PC-3 (cell line): ENCODE results near the gene ZNF33B. TPM values are rescaled to one million over a fixed set of nuclear protein-coding genes. Genes with fewer than 3 reads are reported as not detected.
A peak's percentile ranks its signal among the peaks of the same experiment; 100 is the strongest.
"Not testable (repeated sequence)": the region's sequence is repeated elsewhere in the genome, so short reads cannot be mapped to it uniquely, and the experiment has no call there.

Experiments used
- ATAC-seq: fragments of 200-7000 bp; cut with Tn5 transposase; 2 replicates; pipeline ENCODE4 v1.9.1; 2020; ENCODE audit warnings: mild to moderate bottlenecking, moderate library complexity
- BruUV-seq: library from RNA; stranded (reverse); fragments of 400-500 nt; replicated peaks from 2 replicates; lab custom pipeline; 2021; lab: Mats Ljungman, UMichigan
- CTCF ChIA-PET: fragments of 300-600 bp; sonication (Branson Sonifier 250); formaldehyde crosslinking; loops from one replicate; lab custom pipeline; 2022; ENCODE audit warnings: antibody characterized with exemption; lab: Charles Lee
- POLR2A ChIA-PET: fragments of 300-600 bp; sonication (Branson Sonifier 250); formaldehyde crosslinking; loops from one replicate; lab custom pipeline; 2022; ENCODE audit warnings: antibody characterized with exemption; ENCODE audit not compliant: unreplicated experiment; lab: Charles Lee
- DNase-seq: peaks from one replicate; pipeline ENCODE4 v3.0.0-alpha.2; 2015
- H2AFZ ChIP-seq: fragments of 300-600 bp; sonication (generic); 2 replicates; pipeline ENCODE4 v1.6.0; 2016; ENCODE audit warnings: antibody characterized with exemption, low read length
- H3F3A ChIP-seq: fragments of 300-600 bp; sonication (generic); one replicate; pipeline ENCODE4 v1.6.0; 2017; ENCODE audit warnings: antibody characterized with exemption, low read length, control low read depth, mild to moderate bottlenecking; ENCODE audit not compliant: unreplicated experiment
- H3K27ac ChIP-seq: fragments of 300-600 bp; sonication (generic); 2 replicates; pipeline ENCODE4 v1.5.1; 2016; ENCODE audit warnings: mild to moderate bottlenecking, low read length
- H3K27me3 ChIP-seq: fragments of 300-600 bp; sonication (generic); 2 replicates; pipeline ENCODE4 v1.6.1; 2016; ENCODE audit warnings: low read length, mixed read lengths
- H3K36me3 ChIP-seq: fragments of 300-600 bp; sonication (generic); 2 replicates; pipeline ENCODE4 v1.6.1; 2016; ENCODE audit warnings: low read depth, mixed run types, low read length, mixed read lengths
- H3K4me1 ChIP-seq: fragments of 300-600 bp; sonication (generic); 2 replicates; pipeline ENCODE4 v1.5.1; 2016; ENCODE audit warnings: low read length; ENCODE audit not compliant: insufficient read depth
- H3K4me2 ChIP-seq: fragments of 300-600 bp; sonication (generic); 2 replicates; pipeline ENCODE4 v1.6.0; 2016; ENCODE audit warnings: low read length
- H3K4me3 ChIP-seq: fragments of 300-600 bp; sonication (generic); 2 replicates; pipeline ENCODE4 v1.5.1; 2016; ENCODE audit warnings: mild to moderate bottlenecking, low read length, mixed read lengths
- H3K79me2 ChIP-seq: fragments of 300-600 bp; sonication (generic); 2 replicates; pipeline ENCODE4 v1.6.1; 2017; ENCODE audit warnings: low read length, mixed read lengths
- H3K9ac ChIP-seq: fragments of 300-600 bp; sonication (generic); 2 replicates; pipeline ENCODE4 v1.6.0; 2016; ENCODE audit warnings: mild to moderate bottlenecking, low read length
- H3K9me2 ChIP-seq: fragments of 300-600 bp; sonication (generic); replicated peaks from 2 replicates; pipeline ENCODE4 v1.6.1; 2016; ENCODE audit warnings: mixed run types, low read length, mixed read lengths
- H3K9me3 ChIP-seq: fragments of 300-600 bp; sonication (generic); 2 replicates; pipeline ENCODE4 v1.6.1; 2016; ENCODE audit warnings: low read length, mixed read lengths
- H4K20me1 ChIP-seq: fragments of 300-600 bp; sonication (generic); 2 replicates; pipeline ENCODE4 v1.6.1; 2016; ENCODE audit warnings: low read length, mixed read lengths
- EZH2 ChIP-seq: fragments of 300-600 bp; sonication (generic); IDR thresholded peaks from one replicate; pipeline ENCODE4 v1.6.1; 2017; ENCODE audit warnings: antibody characterized with exemption, mild to moderate bottlenecking, low read length; ENCODE audit not compliant: unreplicated experiment
- EZH2phosphoT487 ChIP-seq: fragments of 300-600 bp; sonication (generic); IDR thresholded peaks from 2 replicates; pipeline ENCODE4 v1.6.1; 2018; ENCODE audit warnings: mild to moderate bottlenecking, antibody characterized with exemption, low read length, borderline replicate concordance
- intact Hi-C: fragments of 100-400 bp; cut with micrococcal nuclease; formaldehyde crosslinking; loops from 2 replicates; pipeline ENCODE4 v1.9.0; 2023
- total RNA-seq: library from RNA; depleted of rRNA; stranded (reverse); fragments of >200 nt; gene quantifications from 2 replicates; pipeline ENCODE4 v1.2.3, GENCODE V29; 2014
- TF ChIP-seq, protein P1 (sequence below): fragments of 300-600 bp; sonication (generic); conservative IDR thresholded peaks from 2 replicates; pipeline ENCODE4 v1.5.1; 2017; ENCODE audit warnings: antibody characterized with exemption, low read depth, mild to moderate bottlenecking, low read length

ZNF33B gene
- total RNA-seq, 1 experiment from 2014 or later: 6.2 TPM

DNA sequence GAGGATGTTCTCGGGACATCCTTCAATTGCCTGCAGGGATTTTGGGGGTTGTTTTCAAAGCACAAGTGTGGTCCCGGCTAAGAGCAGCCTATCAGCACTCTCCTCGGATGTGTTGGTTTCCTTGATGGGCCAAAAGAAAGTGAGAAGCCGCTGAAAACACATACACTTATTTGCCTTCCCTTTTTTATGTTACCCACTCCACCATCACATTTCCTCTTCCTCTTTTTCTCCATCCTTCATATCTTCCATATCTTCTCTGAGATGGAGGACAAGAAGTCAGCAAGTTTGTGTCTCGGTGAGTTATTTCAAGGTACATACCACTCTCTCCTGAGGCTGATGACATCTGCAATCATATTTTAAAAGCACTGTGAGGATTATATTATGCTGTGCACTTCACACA lies 64.0 kb downstream of the ZNF33B start:
- no peak overlapping the region for H3K4me2 ChIP-seq
- H3F3A ChIP-seq: no peaks in the 10 kb centered on the region
- H3K4me1 ChIP-seq: no peaks in the 10 kb centered on the region
- 0 out of 2 replicates have a peak, but pooled peaks cover 3% of the 10 kb centered on the region for H3K9me3 ChIP-seq
- intact Hi-C loops: no loop called here
- CTCF ChIA-PET: no interaction called here
- H4K20me1 ChIP-seq: no peaks in the 10 kb centered on the region
- H3K27me3 ChIP-seq: no peaks in the 10 kb centered on the region
- ATAC-seq (no peak), DNase-seq (no peak)
- no peak overlapping the region for H3K9ac ChIP-seq
- no peak overlapping the region for H3K27ac ChIP-seq
- TF ChIP-seq EZH2: no peak
- no peak for TF ChIP-seq EZH2phosphoT487
- TF ChIP-seq, protein P1, sequence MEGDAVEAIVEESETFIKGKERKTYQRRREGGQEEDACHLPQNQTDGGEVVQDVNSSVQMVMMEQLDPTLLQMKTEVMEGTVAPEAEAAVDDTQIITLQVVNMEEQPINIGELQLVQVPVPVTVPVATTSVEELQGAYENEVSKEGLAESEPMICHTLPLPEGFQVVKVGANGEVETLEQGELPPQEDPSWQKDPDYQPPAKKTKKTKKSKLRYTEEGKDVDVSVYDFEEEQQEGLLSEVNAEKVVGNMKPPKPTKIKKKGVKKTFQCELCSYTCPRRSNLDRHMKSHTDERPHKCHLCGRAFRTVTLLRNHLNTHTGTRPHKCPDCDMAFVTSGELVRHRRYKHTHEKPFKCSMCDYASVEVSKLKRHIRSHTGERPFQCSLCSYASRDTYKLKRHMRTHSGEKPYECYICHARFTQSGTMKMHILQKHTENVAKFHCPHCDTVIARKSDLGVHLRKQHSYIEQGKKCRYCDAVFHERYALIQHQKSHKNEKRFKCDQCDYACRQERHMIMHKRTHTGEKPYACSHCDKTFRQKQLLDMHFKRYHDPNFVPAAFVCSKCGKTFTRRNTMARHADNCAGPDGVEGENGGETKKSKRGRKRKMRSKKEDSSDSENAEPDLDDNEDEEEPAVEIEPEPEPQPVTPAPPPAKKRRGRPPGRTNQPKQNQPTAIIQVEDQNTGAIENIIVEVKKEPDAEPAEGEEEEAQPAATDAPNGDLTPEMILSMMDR: no peak
- POLR2A ChIA-PET: no interaction called here
- no peaks in the 10 kb centered on the region for H3K79me2 ChIP-seq
- H2AFZ ChIP-seq: no peak overlapping the region
- H3K9me2 ChIP-seq: no peaks in the 10 kb centered on the region
- H3K4me3 ChIP-seq: no peak overlapping the region
- BruUV-seq: no TSS peak
- no peaks in the 10 kb centered on the region for H3K36me3 ChIP-seq

GRCh38 chr10:42556931-42557330 lies 81.4 kb downstream of the ZNF33B start:
- H3K9me2 ChIP-seq: no peaks in the 10 kb centered on the region
- no peaks in the 10 kb centered on the region for H3K36me3 ChIP-seq
- peaks cover 1% of the 10 kb centered on the region for H3K4me1 ChIP-seq
- no peak for ATAC-seq
- no peak for DNase-seq
- H2AFZ ChIP-seq: no peak overlapping the region
- POLR2A ChIA-PET: no interaction called here
- peaks cover 3% of the 10 kb centered on the region for H3K79me2 ChIP-seq
- no peaks in the 10 kb centered on the region for H4K20me1 ChIP-seq
- CTCF ChIA-PET: no interaction called here
- no peaks in the 10 kb centered on the region for H3K9me3 ChIP-seq
- H3K9ac ChIP-seq: no peak overlapping the region
- H3F3A ChIP-seq: no peaks in the 10 kb centered on the region
- no peak overlapping the region for H3K27ac ChIP-seq
- intact Hi-C loops: loop anchor here (10.0 kb wide), 2 partner anchors 198 to 228 kb away; partner anchors contain the start of gene BMS1
- H3K4me2 ChIP-seq: no peak overlapping the region
- no peak overlapping the region for H3K4me3 ChIP-seq
- BruUV-seq: no TSS peak
- no peak for TF ChIP-seq EZH2
- TF ChIP-seq EZH2phosphoT487: no peak
- TF ChIP-seq, protein P1: no peak
- no peaks in the 10 kb centered on the region for H3K27me3 ChIP-seq

DNA sequence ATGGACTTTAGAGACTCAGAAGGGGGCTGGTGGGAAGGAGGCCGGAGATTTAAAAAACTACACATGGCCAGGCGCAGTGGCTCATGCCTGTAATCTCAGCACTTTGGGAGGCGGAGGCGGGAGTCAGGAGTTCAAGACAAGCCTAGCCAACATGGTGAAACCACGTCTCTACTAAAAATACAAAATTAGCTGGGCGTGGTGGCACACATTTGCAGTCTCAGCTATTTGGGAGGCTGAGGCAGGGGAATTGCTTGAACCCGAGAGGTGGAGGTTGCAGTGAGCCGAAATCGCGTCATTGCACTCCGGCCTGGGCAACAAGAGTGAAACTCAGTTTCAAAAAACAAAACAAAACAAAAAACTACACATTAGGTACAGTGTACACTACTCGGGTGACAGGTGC lies 84.8 kb downstream of the ZNF33B start:
- intact Hi-C loops: loop anchor here (2.0 to 10.0 kb wide), 4 partner anchors 76 to 231 kb away; partner anchors contain the start of gene BMS1
- BruUV-seq, H3K36me3 ChIP-seq, H4K20me1 ChIP-seq, H3K9ac ChIP-seq, POLR2A ChIA-PET, H3K9me2 ChIP-seq, H3K27me3 ChIP-seq, ATAC-seq, H3K27ac ChIP-seq, DNase-seq, H3K9me3 ChIP-seq, H3F3A ChIP-seq, CTCF ChIA-PET: not testable (repeated sequence)
- peak overlapping the region; percentile 97 for H2AFZ ChIP-seq
- peak overlapping the region; percentile 96 for H3K4me2 ChIP-seq
- peaks cover 14% of the 10 kb centered on the region for H3K4me1 ChIP-seq
- peak overlapping the region; percentile 87 for H3K4me3 ChIP-seq
- peaks cover 22% of the 10 kb centered on the region for H3K79me2 ChIP-seq
